Stimulated activated CD4-positive, alpha-beta T cell treated with anti-CD3 and anti-CD28 coated beads, Interleukin-1b, Interleukin-23, amount 100 ng/mL, for 1 hour (primary cell): ENCODE results near the gene LIMS2.

ENCODE experiments used
- DNase-seq, 2 donors: peaks; one replicate each; pipeline ENCODE4 v3.0.0-alpha.2; 2020; ENCODE audit warnings: low read depth in 2 of 2

The LIMS2 gene

DNA sequence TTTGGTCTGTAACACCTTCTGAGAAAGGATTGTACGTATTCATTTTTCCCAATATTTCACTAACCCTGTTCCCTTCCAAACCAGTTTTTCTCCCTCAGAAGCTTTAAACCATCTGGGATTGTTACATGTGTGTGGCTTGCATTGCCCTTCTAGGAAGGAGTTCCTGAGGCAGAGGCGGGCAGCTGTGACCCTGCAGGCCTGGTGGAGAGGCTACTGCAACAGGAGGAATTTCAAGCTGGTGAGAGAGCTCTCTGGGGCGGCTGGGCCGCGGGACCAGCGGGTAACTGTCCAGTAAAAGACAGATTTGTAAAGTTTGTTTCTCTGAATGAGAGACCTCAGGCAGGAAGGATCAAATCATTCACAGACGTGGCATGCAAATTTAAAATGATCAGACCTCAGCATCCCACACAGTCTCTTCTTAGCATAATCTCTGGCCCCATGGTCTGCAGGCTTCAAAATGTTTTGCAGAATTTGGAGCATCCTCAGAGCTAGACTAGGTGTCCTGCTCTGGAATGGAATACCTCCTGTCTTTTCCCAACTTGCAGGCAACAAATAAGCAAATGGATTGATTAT, 69.6 kb downstream of the LIMS2 start:
- DNase-seq: no peak

DNA sequence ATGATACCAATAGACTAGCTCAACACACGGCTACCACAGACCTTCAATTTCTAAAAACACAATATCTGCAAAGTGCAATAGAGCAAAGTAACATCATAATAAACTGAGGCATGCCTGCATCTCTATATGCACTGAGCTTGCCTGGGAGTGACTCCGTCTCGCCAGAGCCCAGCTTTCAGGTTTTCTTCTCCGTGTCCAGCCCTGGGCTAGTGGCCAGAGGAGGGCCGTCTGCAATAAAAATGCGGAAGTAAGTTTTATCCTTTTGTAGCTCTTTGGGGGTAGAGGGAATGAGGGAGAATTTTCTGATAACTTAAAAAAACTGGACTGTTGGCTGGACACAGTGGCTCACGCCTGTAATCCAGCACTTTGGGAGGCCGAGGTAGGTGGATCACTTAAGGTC, 70.3 kb downstream of the LIMS2 start:
- DNase-seq: no peak

DNA sequence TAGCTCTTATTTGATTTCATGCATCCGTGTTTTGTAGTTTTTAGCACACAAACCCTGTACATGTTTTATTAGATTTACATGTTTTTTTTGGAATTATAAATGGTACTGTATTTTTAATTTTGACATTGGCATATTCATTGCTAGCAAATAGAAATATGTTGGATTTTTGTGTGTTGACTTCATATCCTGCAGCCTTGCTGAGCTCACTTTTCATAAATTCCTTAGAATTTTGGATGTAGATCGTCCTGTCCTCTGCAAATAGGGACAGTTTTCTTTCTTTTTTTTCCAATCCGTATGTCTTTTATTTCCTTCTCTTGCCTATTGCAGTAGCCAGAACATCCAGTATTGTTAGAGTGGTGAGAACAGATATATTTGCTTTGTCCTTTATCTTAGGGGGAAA, 76.1 kb downstream of the LIMS2 start:
- no peak for DNase-seq

GRCh38 chr2:127598711-127599110, 76.6 kb downstream of the LIMS2 start:
- DNase-seq: no peak

DNA sequence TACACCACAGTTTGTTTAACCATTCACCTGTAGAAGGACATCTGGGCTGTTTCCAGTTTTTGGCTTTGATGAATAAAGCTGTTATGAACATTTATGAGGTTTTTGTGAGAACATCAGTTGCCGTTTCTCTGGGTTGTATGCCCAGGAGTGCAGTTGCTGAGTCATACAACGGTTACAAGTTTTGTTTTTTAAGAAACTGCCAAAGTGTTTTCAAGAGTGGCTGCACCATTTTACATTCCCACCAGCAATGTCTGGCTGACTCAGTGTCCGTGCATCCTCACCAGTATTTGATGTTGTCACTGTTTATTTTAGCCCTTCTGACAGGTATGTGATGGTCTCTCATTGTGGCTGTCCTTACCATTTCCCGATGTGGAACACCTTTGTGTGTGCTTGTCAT, 77.3 kb downstream of the LIMS2 start:
- DNase-seq: no peak

DNA sequence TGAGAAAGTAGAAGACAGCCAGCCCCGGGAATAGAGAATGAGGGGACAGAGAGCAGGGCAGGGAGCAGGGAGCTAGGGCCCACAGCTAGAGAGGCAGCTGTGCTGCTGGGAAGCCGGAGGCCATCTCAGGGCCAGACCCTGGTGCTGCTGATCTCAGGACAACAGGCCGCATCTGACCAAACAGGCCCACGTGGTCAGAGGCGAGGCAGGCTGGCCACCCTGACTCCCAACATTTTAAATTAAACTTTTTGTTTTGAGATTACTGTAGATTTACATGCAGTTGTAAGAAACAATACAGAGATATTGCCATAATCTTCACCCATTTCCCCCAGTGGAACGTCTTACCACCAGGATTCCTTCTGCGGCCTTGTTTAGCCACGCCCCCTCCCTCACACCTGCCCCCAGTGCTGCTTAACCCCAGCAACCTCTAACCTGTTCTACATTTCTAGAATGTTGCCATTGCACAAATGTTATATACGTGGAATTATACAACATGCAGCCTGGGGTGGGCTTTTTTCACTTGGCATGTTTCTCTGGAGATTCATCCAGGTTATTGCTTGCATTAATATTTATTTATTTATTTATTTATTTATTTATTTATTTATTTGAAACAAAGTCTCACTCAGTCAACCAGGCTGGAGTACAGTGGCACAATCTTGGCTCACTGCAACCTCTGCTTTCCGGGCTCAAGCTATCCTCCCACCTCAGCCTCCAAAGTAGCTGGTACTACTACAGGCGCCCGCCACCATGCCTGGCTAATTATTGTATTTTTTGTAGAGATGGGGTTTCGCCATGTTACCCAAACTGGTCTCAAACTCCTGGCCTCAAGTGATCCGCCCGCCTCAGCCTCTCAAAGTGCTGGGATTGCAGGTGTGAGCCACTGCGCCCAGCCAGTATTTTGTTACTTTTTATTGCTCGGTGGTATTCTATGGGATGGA, 78.0 kb downstream of the LIMS2 start:
- no peak for DNase-seq

DNA sequence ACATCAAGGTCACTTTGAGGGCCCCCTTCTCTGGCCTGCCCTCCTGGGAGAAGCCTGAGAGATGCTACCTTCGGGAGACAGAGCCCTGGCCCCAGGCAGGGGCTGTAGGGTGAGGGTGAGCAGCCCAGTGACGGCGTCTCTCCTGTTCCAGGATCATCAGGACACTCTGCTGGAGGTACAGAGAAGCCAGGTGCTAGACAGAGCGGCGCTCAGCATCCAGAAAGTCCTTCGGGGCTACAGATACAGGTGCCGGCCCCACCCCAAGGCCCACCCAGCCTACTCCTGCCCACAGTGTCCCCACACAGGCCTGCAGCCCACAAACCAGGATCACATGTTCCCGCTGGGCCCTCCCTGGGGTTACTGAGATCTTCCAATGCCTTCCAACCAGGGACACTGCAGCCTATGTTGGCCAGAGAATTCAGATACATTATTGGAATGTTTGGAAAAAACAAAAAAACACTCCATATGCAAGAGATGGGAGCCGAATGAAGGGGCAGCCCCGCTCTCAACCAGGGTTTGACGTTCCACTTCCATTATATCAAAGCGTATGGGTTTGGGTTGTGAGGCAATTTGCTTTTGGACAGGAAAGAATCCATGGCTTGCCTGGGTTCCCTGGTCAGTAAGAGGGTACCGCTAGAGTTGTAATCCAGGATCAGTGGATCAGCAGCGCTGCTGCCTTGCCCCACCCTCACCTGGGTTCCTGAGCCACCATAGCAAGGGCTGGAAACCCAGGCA, 78.9 kb downstream of the LIMS2 start:
- no peak for DNase-seq

DNA sequence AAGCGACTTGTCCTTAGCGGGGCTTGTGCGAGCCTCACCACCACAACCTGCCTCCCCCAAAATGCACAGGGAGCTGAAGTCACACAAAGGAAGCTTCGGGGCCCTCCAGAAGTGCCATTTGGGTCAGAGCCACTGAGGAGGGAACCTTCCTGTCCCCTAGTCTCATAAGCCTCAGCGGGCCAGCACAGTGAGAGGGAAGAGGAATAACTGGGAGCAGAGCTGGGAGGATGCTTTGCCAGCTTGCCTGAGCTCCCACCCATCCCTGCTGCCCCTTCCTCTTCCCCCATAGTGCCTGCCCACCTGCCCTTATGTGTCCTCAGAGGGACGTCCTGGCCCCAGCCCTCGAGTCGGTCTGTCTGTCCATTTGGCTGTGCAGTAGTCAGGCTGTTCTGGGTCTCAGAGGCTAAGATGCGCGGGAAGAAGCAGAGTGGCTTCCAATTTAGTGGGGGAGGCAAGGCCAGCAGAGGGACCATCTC, 81.2 kb downstream of the LIMS2 start:
- DNase-seq: no peak

- no peak for DNase-seq
Observed at GRCh38 chr2:127593228-127594115, 81.9 kb downstream of the LIMS2 start.

GRCh38 chr2:127592761-127593227, 82.5 kb downstream of the LIMS2 start:
- DNase-seq: no peak

DNA sequence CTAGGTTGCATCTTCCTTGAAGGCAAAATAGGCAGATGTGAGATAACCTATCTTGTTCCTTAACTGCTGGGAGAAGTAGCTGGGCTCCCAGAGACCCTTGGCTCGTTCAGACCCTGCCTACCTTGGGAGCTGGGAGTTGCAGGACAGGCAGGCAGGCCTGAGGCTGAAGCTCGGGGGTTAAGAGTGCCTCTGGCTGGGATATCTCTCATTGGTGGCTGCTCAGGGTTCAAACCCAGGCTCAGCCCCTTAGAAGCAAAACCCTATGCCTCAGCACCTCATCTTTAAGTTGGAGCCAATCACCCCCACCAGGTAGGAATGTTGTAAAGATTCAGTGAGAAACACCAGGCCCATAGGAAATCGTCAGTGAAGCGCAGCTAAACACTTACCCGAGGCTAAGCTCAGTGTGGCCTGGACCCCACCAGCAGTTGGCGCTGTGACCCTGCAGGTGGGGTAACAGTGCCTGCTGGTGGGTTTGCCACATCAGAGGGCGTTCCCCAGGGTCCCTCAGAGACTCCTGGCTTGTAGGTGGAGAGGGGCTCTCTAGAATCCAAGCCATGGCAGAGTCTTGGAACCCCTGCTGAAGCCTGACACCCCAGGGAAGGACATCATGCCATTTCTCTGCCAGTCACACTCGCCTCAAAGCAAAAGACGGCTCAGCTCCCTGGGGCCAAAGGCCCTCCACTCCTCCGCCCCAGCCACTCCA, 84.0 kb downstream of the LIMS2 start:
- DNase-seq: peak; percentile 10 to 27

DNA sequence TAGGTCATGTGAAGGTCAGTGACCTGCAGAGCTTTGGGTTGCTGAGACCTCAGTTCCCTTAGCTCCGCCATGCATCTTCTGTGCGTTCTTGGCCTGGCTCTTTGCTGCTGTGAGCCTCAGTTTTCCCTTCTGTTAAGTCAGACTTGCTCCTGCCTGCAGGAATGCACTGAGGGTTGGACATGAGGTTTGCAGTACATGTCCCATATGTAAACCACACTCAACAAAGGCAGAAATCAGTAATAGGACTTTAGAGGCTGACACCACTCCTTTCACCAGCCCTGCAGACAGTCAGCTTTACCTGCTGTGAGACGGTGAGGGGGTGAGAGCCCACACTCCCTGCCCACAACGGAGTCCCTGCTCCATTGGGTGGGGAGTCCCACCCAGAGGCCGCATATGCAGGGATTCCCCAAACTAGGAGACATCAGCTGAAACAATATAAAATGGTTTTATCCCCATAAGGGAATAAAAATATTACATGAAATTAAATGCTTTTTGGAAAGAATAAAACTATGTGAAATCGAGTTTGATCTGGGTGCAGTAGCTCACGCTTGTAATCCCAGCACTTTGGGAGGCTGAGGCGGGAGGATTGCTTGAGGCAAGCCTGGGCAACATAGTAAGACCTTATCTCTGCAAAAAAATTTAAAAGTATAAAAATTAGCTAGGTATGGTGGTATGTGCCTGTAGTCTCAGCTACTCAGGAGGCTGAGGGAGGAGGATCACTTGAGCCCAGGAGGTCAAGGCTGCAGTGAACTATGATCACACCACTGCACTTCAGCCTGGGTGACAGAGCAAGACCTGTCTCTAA, 84.7 kb downstream of the LIMS2 start:
- no peak for DNase-seq

DNA sequence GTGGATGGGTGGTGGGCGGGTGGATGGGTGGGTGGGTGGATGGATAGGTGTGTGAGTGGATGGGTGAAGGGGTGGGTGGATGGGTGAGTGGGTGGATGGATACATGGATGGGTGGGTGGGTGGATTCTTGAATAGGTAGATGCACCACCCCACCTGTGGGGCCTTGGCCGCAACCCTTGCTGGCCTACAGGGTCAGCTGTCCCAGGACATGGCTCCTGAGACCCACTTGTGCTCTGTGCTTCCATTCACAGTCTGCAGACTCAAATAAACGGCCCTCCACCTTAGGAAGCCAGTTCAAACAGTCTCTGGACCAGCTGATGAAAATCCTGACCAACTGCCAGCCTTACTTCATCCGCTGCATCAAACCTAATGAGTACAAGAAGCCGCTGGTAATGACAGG, 85.5 kb downstream of the LIMS2 start:
- DNase-seq: no peak

GRCh38 chr2:127589358-127589757, 86.0 kb downstream of the LIMS2 start:
- no peak for DNase-seq
